Measurements from ENCODE around the gene PCNT. TPM values are rescaled to one million over a fixed set of nuclear protein-coding genes. Genes with fewer than 3 reads are reported as not detected.

Gene PCNT
- total and polyA plus RNA-seq, 10 of the 15 experiments (the other 5 are each of a cell fraction or from before 2014, with no cell fraction given) = 2.9 to 39.6 (median 20.5) TPM

- TF ChIP-seq, protein P1, sequence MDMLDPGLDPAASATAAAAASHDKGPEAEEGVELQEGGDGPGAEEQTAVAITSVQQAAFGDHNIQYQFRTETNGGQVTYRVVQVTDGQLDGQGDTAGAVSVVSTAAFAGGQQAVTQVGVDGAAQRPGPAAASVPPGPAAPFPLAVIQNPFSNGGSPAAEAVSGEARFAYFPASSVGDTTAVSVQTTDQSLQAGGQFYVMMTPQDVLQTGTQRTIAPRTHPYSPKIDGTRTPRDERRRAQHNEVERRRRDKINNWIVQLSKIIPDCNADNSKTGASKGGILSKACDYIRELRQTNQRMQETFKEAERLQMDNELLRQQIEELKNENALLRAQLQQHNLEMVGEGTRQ (IDR thresholded peaks at IDR 0.05; ENCODE audit: borderline replicate concordance, low read depth, low read length) = no peak
- no peak for TF ChIP-seq RAD51 (IDR thresholded peaks at IDR 0.05)
- TF ChIP-seq, protein P2, sequence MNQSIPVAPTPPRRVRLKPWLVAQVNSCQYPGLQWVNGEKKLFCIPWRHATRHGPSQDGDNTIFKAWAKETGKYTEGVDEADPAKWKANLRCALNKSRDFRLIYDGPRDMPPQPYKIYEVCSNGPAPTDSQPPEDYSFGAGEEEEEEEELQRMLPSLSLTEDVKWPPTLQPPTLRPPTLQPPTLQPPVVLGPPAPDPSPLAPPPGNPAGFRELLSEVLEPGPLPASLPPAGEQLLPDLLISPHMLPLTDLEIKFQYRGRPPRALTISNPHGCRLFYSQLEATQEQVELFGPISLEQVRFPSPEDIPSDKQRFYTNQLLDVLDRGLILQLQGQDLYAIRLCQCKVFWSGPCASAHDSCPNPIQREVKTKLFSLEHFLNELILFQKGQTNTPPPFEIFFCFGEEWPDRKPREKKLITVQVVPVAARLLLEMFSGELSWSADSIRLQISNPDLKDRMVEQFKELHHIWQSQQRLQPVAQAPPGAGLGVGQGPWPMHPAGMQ (IDR thresholded peaks at IDR 0.05; ENCODE audit: borderline replicate concordance) = no peak
- TF ChIP-seq FOXM1 (IDR thresholded peaks at IDR 0.05; ENCODE audit: low read depth, low read length) = no peak
- TF ChIP-seq RCOR1 (conservative IDR thresholded peaks at IDR 0.05; ENCODE audit: low read depth, low read length) = no peak
- TF ChIP-seq NFYB (IDR thresholded peaks at IDR 0.05; ENCODE audit: insufficient read depth, low read depth, low read length) = no peak
- TF ChIP-seq RUNX3 (IDR thresholded peaks at IDR 0.05; ENCODE audit: low read length) = no peak
- no peak for TF ChIP-seq SP1 (IDR thresholded peaks at IDR 0.05; ENCODE audit: low read depth, low read length)
- TF ChIP-seq SUPT20H (IDR thresholded peaks at IDR 0.05; ENCODE audit: borderline replicate concordance, control insufficient read depth, low read depth, low read length) = no peak
- no peak for TF ChIP-seq STAT3 (IDR thresholded peaks at IDR 0.05; ENCODE audit: low read depth, low read length)
- TF ChIP-seq ZSCAN29 (IDR thresholded peaks at IDR 0.05) = no peak
- no peak for TF ChIP-seq POLR2AphosphoS2 (IDR thresholded peaks at IDR 0.05; ENCODE audit: low read depth, low read length)
- TF ChIP-seq ESRRA (IDR thresholded peaks at IDR 0.05; ENCODE audit: low read length) = no peak
Observed at GRCh38 chr21:46482846-46483231, 158.9 kb downstream of the PCNT start (continued).
